GM21786 (cell line): ENCODE data around the gene ACACB.

Experiments used
- ATAC-seq: cut with Tn5 transposase; IDR thresholded peaks from one replicate; pipeline ENCODE4 v1.9.1; 2021; ENCODE audit not compliant: unreplicated experiment

The ACACB gene

DNA sequence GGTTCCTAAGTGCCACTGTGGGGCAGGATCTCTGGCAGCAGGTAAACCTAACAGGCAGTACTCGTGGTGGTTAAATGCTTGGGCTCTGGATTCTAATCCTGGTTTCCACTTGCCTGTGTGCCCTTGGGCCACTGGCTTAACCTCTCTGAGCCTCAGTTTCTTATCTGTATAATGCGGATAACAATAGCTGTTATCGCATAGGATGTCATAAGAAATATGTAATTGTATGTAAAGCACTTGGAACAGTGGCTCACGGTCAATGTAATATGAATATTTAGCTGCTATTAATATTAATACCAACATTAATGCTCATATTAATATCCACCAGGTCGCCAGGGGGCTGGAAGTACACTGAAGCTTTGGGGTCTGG is 175.9 kb downstream of the ACACB start:
- no peak for ATAC-seq

DNA sequence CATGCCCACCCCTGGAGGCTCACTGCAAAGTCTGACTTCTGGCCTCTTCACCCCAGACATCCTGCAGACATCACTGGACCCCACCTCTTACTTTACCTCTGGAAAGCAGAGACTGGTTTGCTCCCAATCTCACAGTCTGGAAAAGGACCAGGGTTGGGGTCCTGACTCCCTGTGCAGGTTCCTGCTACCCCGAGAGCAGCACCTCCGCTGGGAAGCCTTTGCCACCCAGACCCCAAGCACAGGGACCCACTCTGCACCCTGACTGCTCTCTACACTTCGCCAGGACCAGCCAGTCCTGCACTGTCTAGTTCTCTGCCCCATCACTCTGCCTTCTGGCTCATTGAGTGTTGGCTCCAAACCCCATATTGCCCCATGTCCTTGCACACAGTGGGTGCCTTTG is 176.7 kb downstream of the ACACB start:
- no peak for ATAC-seq

- no peak for ATAC-seq
These were observed 178.0 kb downstream of the ACACB start for GRCh38 chr12:109294286-109294796.

GRCh38 chr12:109295764-109296425 is 179.5 kb downstream of the ACACB start:
- ATAC-seq = no peak

DNA sequence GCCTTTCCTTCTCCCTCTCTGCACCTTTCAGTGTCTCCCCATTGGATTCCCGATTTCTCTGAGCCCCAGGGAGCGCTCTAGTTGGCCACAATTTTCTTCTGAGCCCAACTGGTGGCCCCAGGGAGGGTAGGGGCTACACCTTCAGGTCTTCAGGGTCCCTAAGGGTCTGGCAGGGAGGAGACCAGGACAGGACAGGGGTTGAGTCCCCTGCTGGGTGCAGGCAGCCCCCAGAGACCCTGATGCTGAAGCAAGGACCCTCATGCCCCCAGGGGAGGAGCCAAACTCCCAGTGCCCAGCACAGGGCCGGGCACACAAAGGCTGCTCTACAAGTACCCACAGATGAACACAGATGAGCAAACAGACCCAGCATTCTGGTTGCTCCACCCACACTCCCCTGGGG is 180.0 kb downstream of the ACACB start:
- ATAC-seq = no peak

DNA sequence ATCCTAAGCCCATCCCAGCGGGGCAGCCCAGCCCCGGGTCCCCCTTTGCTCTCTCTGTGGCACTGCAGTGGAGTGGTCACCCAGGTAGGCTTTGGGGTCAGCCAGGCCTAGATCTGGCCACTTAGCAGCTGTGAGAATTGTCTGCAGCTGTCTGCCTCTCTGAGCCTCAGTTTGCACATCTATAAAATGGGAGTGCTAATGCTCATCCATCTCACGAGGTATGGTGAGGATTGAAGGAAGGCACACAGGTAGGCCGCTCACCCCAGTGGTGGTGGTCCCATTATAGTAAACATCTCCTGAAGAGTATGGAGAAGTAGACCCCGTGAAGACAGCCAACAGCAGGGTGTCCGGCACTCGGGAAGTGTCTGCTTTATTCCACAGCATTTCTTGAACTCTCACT is 183.5 kb downstream of the ACACB start:
- ATAC-seq = no peak

- no peak for ATAC-seq
These were observed 185.3 kb downstream of the ACACB start for GRCh38 chr12:109301643-109302168.

DNA sequence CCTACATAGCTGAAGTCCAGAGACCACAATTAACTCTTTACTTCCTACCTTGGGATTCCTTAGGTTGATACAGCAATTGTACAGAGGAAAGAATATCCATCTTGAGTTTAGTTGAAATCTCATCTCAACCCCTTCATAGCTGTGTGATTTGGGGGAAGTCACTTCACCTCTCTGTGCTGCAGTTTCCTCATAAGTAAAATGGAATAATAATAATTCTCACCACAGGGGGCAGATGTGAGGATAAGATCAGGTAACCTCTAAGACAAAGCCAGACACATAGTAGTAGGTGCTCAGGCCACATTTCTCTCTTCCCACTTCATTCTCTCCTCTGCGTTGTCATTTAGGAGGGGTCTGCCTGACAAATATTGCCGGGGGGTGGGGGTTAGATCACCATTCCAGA is 186.0 kb downstream of the ACACB start:
- ATAC-seq = no peak

DNA sequence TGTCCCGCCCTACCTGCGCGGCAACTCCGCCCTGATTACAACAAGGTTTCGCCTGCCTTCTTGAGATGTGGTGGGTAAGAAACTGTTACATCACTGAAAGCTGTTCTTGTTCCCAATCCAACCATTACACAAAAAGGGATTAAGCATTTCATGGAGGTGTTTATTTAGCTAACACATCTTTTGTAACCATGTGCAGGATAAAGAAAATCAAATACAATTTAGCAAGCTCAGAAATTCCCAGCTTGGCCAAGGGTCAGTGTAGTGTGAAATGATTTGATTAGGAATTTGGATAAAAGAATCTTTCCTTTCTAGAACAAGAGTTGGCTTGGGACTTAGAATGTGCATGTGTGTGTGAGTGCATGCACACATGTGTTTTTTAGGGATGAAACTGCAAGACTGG is 186.4 kb downstream of the ACACB start:
- ATAC-seq = no peak

- no peak for ATAC-seq
These were observed 188.1 kb downstream of the ACACB start for GRCh38 chr12:109304485-109304884.

GRCh38 chr12:109305547-109305946 is 189.2 kb downstream of the ACACB start:
- ATAC-seq = no peak

DNA sequence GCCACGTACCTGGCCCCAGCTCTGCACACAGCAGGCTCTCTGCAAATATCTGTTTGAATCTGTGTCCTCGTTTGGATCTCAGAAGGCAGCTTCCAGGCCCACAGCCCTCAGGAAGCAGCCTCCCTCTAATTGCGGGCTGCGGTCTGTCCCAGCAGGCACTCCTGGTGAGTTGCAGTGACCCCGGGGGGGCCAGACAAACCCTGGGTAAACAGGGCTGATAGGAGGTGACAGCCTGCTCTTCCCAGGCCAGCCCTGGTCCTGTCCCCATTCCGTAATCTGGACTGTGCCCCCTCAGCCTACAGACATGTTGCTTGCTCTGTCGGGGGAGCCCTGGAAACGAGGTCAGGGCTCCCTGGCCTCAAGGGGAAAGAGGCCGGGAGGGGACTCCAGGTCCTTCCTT is 190.7 kb downstream of the ACACB start:
- ATAC-seq = no peak

GRCh38 chr12:109308534-109309380 is 192.4 kb downstream of the ACACB start, which contains the start of gene FOXN4:
TSS of gene FOXN4 (minus strand) at chr12:109309284. CDS start at chr12:109308321, 963 bp downstream.
- no peak for ATAC-seq

DNA sequence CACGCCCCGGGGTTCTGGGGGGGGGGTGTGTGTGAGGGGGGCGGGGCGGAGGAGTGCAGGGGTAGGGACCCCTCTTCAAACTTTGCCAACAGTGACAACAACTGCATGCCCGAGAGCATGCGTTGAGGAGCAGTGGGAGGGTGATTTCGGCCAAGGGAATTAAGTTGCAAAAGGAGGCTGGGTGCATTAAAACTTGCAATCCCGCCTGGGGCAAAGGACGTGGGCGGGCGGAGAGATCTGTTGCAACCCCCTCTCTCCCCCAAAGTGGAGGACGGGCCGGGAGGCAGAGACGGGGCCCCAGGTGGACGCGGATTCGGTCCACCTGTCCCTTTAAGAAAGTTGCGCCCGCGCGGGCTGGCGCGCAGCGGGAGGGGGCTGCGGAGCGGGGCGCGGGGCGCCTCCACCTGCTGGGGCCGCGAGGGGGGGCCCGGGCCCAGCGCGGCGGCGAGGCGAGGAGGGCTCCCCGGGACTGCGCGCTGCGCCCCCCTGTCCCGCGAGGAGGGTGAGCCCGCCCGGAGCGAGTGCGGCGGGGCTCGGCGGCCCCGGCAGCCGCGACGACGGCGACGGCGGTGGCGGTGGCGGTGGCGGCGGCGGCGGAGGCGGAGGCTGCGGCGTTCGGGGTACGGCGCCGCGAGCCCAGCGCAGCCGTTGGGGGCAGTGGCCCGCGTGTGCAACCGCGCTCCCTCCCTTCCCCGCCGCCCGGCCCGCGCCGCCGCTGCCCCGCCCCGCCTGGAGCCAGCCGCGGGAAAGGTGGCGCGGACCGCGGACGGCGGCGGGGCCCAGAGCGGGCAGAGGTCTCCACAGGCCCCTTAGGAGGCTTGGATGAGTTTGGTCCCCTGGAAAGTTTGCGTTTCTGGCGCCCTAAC is 193.2 kb downstream of the ACACB start:
- ATAC-seq = no peak

GRCh38 chr12:109310247-109311125 is 194.1 kb downstream of the ACACB start:
- no peak for ATAC-seq
